Measurements from ENCODE around the gene FHOD3. TPM values are rescaled to one million over a fixed set of nuclear protein-coding genes. Genes with fewer than 3 reads are reported as not detected.

Gene FHOD3
- total and polyA plus RNA-seq, 2 of the 8 experiments (the other 6 are each of a cell fraction or from before 2014, with no cell fraction given): 9.7 to 10.5 TPM

GRCh38 chr18:36766836-36767235, 469.3 kb downstream of the FHOD3 start:
- no peak overlapping the region for H3K4me3 ChIP-seq (ENCODE audit: extremely low read depth in 1 of 4, insufficient read depth in 2 of 4, low read depth in 3 of 4, low read length in 4 of 4)
- ChIA-PET CTCF (ENCODE audit: partially characterized antibody) (interaction anchor here (0.9 kb wide), 1 partner anchor 79 kb away, joined by 3 read pairs; no protein-coding TSS in a partner anchor), POLR2A (ENCODE audit: partially characterized antibody) (no interaction called here)
- H3K9ac ChIP-seq (replicated peaks in 1 of 4; ENCODE audit: extremely low read depth in 1 of 4, low read depth in 3 of 4, low read length in 3 of 4): no peak overlapping the region
- no peak overlapping the region for H2BK15ac ChIP-seq (ENCODE audit: low read length)
- FAIRE-seq (no peak), DNase-seq (ENCODE audit: low read depth in 1 of 2, low spot score in 2 of 2) (no peak)
- H2BK120ac ChIP-seq (replicated peaks; ENCODE audit: low read depth, low read length): no peak overlapping the region
- H3K4ac ChIP-seq (replicated peaks; ENCODE audit: insufficient read length, low read depth, low read length): no peak overlapping the region
- no peak overlapping the region for H2AFZ ChIP-seq (ENCODE audit: low read length)
- H3K23ac ChIP-seq (ENCODE audit: insufficient read length): no peak overlapping the region
- H3K27ac ChIP-seq (ENCODE audit: low read depth, low read length): no peak overlapping the region
- H3K9me3 ChIP-seq (ENCODE audit: insufficient read depth in 2 of 2, low read depth in 1 of 2, low read length in 1 of 2): no peaks in the 10 kb centered on the region
- no peaks in the 10 kb centered on the region for H4K20me1 ChIP-seq (replicated peaks in 1 of 2; ENCODE audit: control insufficient read depth in 1 of 2, insufficient read depth in 2 of 2, low read length in 2 of 2)
- H4K5ac ChIP-seq (ENCODE audit: insufficient read length, low read depth, low read length): no peak overlapping the region
- H2BK5ac ChIP-seq (ENCODE audit: low read depth, low read length): no peak overlapping the region
- H3K27me3 ChIP-seq (replicated peaks in 1 of 4; ENCODE audit: control insufficient read depth in 3 of 4, extremely low read depth in 1 of 4, insufficient read depth in 3 of 4, low read length in 3 of 4): no peaks in the 10 kb centered on the region
- no peaks in the 10 kb centered on the region for H3K79me1 ChIP-seq (ENCODE audit: low read depth, low read length)
- H2AK5ac ChIP-seq (ENCODE audit: low read depth, low read length): no peak overlapping the region
- H3K23me2 ChIP-seq (ENCODE audit: low read depth, low read length): peaks cover 2% of the 10 kb centered on the region; the same call in 1 of the 2 replicates
- 96% methylated on average over 3 of the region's 3 CpGs; no CpG with 5 or more reads in 1 of the 2 experiments for WGBS, 2 experiments (ENCODE audit: extremely low coverage in 1 of 2, insufficient coverage in 1 of 2, insufficient read length in 1 of 2, insufficient replicate concordance in 2 of 2, low coverage in 1 of 2, low lambda C conversion rate in 2 of 2, missing lambda C conversion rate in 1 of 2)
- no peak overlapping the region for H4K91ac ChIP-seq (replicated peaks; ENCODE audit: insufficient read length, low read length)
- no peak overlapping the region for H2BK20ac ChIP-seq (ENCODE audit: low read length)
- H3K14ac ChIP-seq (ENCODE audit: insufficient read length): no peak overlapping the region
- H2BK12ac ChIP-seq (ENCODE audit: low read depth, low read length): no peak overlapping the region
- no peak overlapping the region for H3K18ac ChIP-seq (ENCODE audit: extremely low read depth, low read length)
- H3K4me2 ChIP-seq (ENCODE audit: insufficient read depth in 1 of 2, low read depth in 2 of 2, low read length in 2 of 2): no peak overlapping the region
- no peaks in the 10 kb centered on the region for H3K4me1 ChIP-seq (replicated peaks in 1 of 4; ENCODE audit: control insufficient read depth in 3 of 4, insufficient read depth in 4 of 4, low read length in 3 of 4)
- H3K36me3 ChIP-seq (ENCODE audit: control insufficient read depth in 2 of 4, insufficient read depth in 4 of 4, low read length in 3 of 4): no peaks in the 10 kb centered on the region
- no peak overlapping the region for H4K8ac ChIP-seq (ENCODE audit: extremely low read depth, insufficient read depth, low read length)
- H3K79me2 ChIP-seq (ENCODE audit: control insufficient read depth in 1 of 2, insufficient read depth in 2 of 2, low read length in 2 of 2): no peaks in the 10 kb centered on the region
- no peak overlapping the region for H3K56ac ChIP-seq (replicated peaks; ENCODE audit: insufficient read length, low read depth, low read length)
- TF ChIP-seq CHD2 (IDR thresholded peaks at IDR 0.05; ENCODE audit: low read length) (no peak), TCF12 (IDR thresholded peaks at IDR 0.05; ENCODE audit: low read depth, low read length) (no peak), SIN3A (conservative IDR thresholded peaks at IDR 0.05 in 1 of 2, IDR thresholded peaks at IDR 0.05 in 1 of 2; ENCODE audit: low read depth in 1 of 2, low read length in 2 of 2) (no peak), POLR2AphosphoS5 (IDR thresholded peaks at IDR 0.05; ENCODE audit: low read depth, low read length) (no peak), RAD21 (IDR thresholded peaks at IDR 0.05 in 1 of 2, conservative IDR thresholded peaks at IDR 0.05 in 1 of 2; ENCODE audit: low read depth in 2 of 2, low read length in 2 of 2) (no peak), SP1 (IDR thresholded peaks at IDR 0.05; ENCODE audit: low read depth, low read length) (no peak), EGR1 (IDR thresholded peaks at IDR 0.05; ENCODE audit: borderline replicate concordance, low read depth, low read length) (no peak), GTF2F1 (IDR thresholded peaks at IDR 0.05; ENCODE audit: borderline replicate concordance, low read depth, low read length) (no peak), KDM5A (IDR thresholded peaks at IDR 0.05; ENCODE audit: low read length) (no peak), MAX (IDR thresholded peaks at IDR 0.05) (no peak), CTCF (IDR thresholded peaks at IDR 0.05; ENCODE audit: control extremely low read depth in 1 of 3, insufficient read depth in 1 of 3, low read depth in 1 of 3, low read length in 3 of 3) (no peak), POU5F1 (IDR thresholded peaks at IDR 0.05; ENCODE audit: low read depth, low read length) (no peak)
